Panc1 (cell line): Measurements from ENCODE around the gene LHFPL3.
"Not testable (repeated sequence)": the region's sequence is repeated elsewhere in the genome, so short reads cannot be mapped to it uniquely, and the experiment has no call there.

Source experiments
- POLR2AphosphoS5 ChIP-seq: IDR thresholded peaks from 2 replicates; pipeline ENCODE4 v1.6.1; 2012; ENCODE audit warnings: mild to moderate bottlenecking, low read depth, low read length, moderate library complexity
- SIN3A ChIP-seq: IDR thresholded peaks from 2 replicates; pipeline ENCODE4 v1.6.1; 2012; ENCODE audit warnings: low read depth, mild to moderate bottlenecking, low read length, moderate library complexity, borderline replicate concordance; ENCODE audit not compliant: insufficient read depth
- TCF7L2 ChIP-seq: IDR thresholded peaks from 2 replicates; pipeline ENCODE4 v1.6.1; 2011; ENCODE audit warnings: mild to moderate bottlenecking, low read depth, low read length, inconsistent platforms
- TF ChIP-seq, protein P1 (sequence below): fragments of 450-650 bp; IDR thresholded peaks from 2 replicates; pipeline ENCODE4 v1.5.1; 2017; ENCODE audit warnings: mild to moderate bottlenecking
- TF ChIP-seq, protein P2 (sequence below), 2 experiments: IDR thresholded peaks; 2 replicates each; pipeline ENCODE4 v1.6.1; 2011 to 2012; ENCODE audit warnings: low read depth in 2 of 2, control low read depth in 1 of 2, low read length in 1 of 2, mild to moderate bottlenecking in 1 of 2, moderate library complexity in 1 of 2; ENCODE audit not compliant: insufficient read depth in 1 of 2

DNA sequence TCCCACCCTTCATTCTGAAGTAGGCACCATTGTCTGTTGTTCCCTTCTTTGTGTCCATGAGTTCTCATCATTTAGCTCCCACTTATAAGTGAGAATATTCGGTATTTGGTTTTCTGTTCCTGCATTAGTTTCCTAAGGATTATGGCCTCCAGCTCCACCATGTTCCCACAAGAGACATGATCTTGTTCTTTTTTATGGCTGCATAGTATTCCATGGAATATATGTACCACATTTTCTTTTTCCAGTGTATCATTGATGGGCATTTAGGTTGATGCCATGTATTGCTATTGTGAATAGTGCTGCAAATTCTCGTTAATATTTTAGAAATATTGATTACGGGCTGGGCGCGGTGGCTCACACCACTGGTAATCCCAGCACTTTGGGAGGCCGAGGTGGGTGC, 609.1 kb downstream of the LHFPL3 start:
- TF ChIP-seq, protein P1, sequence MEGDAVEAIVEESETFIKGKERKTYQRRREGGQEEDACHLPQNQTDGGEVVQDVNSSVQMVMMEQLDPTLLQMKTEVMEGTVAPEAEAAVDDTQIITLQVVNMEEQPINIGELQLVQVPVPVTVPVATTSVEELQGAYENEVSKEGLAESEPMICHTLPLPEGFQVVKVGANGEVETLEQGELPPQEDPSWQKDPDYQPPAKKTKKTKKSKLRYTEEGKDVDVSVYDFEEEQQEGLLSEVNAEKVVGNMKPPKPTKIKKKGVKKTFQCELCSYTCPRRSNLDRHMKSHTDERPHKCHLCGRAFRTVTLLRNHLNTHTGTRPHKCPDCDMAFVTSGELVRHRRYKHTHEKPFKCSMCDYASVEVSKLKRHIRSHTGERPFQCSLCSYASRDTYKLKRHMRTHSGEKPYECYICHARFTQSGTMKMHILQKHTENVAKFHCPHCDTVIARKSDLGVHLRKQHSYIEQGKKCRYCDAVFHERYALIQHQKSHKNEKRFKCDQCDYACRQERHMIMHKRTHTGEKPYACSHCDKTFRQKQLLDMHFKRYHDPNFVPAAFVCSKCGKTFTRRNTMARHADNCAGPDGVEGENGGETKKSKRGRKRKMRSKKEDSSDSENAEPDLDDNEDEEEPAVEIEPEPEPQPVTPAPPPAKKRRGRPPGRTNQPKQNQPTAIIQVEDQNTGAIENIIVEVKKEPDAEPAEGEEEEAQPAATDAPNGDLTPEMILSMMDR, result not testable (repeated sequence)
- TF ChIP-seq, protein P2, sequence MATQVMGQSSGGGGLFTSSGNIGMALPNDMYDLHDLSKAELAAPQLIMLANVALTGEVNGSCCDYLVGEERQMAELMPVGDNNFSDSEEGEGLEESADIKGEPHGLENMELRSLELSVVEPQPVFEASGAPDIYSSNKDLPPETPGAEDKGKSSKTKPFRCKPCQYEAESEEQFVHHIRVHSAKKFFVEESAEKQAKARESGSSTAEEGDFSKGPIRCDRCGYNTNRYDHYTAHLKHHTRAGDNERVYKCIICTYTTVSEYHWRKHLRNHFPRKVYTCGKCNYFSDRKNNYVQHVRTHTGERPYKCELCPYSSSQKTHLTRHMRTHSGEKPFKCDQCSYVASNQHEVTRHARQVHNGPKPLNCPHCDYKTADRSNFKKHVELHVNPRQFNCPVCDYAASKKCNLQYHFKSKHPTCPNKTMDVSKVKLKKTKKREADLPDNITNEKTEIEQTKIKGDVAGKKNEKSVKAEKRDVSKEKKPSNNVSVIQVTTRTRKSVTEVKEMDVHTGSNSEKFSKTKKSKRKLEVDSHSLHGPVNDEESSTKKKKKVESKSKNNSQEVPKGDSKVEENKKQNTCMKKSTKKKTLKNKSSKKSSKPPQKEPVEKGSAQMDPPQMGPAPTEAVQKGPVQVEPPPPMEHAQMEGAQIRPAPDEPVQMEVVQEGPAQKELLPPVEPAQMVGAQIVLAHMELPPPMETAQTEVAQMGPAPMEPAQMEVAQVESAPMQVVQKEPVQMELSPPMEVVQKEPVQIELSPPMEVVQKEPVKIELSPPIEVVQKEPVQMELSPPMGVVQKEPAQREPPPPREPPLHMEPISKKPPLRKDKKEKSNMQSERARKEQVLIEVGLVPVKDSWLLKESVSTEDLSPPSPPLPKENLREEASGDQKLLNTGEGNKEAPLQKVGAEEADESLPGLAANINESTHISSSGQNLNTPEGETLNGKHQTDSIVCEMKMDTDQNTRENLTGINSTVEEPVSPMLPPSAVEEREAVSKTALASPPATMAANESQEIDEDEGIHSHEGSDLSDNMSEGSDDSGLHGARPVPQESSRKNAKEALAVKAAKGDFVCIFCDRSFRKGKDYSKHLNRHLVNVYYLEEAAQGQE (IDR thresholded peaks at IDR 0.05; ENCODE audit: insufficient read depth in 1 of 2, low read depth in 2 of 2, low read length in 1 of 2), result not testable (repeated sequence)
- not testable (repeated sequence) for TF ChIP-seq TCF7L2, POLR2AphosphoS5, SIN3A
